ENCODE measurements around the gene PACRG.

The PACRG gene

DNA sequence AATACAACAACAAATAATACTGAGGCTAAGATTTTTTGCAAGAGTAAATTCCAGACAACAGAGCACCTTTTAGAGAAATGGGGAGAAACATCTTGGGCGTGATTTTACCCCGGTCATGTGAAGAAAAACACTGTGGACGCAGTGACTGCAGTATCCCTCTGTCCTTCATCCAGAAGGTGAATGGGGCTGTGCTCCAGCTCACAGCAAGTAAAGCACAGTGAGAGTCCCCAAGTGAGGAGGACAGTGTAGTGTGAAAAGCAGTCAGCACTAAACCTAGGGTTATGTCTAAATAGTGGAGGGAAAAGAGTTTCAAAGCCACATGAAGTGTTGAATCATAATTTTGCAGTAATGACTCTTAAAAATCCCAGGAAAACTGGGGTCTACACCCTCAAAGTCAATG lies 338.4 kb downstream of the PACRG start:
- no peak overlapping the region for H3K4me3 ChIP-seq (ENCODE audit: low read depth, low read length)
- DNase-seq (ENCODE audit: low read depth): no peak
- TF ChIP-seq, protein P1, sequence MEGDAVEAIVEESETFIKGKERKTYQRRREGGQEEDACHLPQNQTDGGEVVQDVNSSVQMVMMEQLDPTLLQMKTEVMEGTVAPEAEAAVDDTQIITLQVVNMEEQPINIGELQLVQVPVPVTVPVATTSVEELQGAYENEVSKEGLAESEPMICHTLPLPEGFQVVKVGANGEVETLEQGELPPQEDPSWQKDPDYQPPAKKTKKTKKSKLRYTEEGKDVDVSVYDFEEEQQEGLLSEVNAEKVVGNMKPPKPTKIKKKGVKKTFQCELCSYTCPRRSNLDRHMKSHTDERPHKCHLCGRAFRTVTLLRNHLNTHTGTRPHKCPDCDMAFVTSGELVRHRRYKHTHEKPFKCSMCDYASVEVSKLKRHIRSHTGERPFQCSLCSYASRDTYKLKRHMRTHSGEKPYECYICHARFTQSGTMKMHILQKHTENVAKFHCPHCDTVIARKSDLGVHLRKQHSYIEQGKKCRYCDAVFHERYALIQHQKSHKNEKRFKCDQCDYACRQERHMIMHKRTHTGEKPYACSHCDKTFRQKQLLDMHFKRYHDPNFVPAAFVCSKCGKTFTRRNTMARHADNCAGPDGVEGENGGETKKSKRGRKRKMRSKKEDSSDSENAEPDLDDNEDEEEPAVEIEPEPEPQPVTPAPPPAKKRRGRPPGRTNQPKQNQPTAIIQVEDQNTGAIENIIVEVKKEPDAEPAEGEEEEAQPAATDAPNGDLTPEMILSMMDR (IDR thresholded peaks at IDR 0.05; ENCODE audit: low read depth, low read length): no peak
- TF ChIP-seq, protein P2, sequence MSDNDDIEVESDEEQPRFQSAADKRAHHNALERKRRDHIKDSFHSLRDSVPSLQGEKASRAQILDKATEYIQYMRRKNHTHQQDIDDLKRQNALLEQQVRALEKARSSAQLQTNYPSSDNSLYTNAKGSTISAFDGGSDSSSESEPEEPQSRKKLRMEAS (IDR thresholded peaks at IDR 0.05; ENCODE audit: low read depth, low read length): no peak
- TF ChIP-seq MYC (IDR thresholded peaks at IDR 0.05; ENCODE audit: low read depth, low read length) (no peak), POLR2A (IDR thresholded peaks at IDR 0.05; ENCODE audit: extremely low read depth, insufficient read length) (no peak)

DNA sequence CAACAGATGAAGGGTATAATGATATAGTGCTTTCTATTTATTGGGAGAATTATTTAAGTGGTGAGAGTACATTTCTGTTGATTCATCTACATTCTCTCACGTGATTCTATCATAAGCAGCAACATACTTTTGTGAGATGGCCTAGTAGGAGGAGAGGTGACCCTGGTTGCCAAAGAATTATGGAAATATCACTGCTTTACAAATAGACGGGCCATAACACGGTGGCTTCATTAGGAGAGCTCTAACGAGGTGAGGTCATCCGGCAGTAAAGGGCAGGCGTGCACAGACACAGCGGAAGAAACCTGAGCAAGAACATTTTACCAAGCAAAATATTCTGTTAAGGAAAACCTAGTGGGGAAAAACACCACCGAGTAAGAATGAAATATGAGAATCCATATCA lies 349.4 kb downstream of the PACRG start:
- H3K4me3 ChIP-seq (ENCODE audit: low read depth, low read length): no peak overlapping the region
- no peak for DNase-seq (ENCODE audit: low read depth)
- TF ChIP-seq, protein P1 (IDR thresholded peaks at IDR 0.05; ENCODE audit: low read depth, low read length): no peak
- TF ChIP-seq, protein P2 (IDR thresholded peaks at IDR 0.05; ENCODE audit: low read depth, low read length): no peak
- TF ChIP-seq POLR2A (IDR thresholded peaks at IDR 0.05; ENCODE audit: extremely low read depth, insufficient read length) (no peak), MYC (IDR thresholded peaks at IDR 0.05; ENCODE audit: low read depth, low read length) (no peak)

GRCh38 chr6:163078712-163079111 lies 350.9 kb downstream of the PACRG start:
- no peak overlapping the region for H3K4me3 ChIP-seq (ENCODE audit: low read depth, low read length)
- TF ChIP-seq POLR2A (IDR thresholded peaks at IDR 0.05; ENCODE audit: extremely low read depth, insufficient read length) (no peak), MYC (IDR thresholded peaks at IDR 0.05; ENCODE audit: low read depth, low read length) (no peak)
- TF ChIP-seq, protein P2 (IDR thresholded peaks at IDR 0.05; ENCODE audit: low read depth, low read length): no peak
- TF ChIP-seq, protein P1 (IDR thresholded peaks at IDR 0.05; ENCODE audit: low read depth, low read length): no peak
- no peak for DNase-seq (ENCODE audit: low read depth)

GRCh38 chr6:163080228-163080627 lies 352.5 kb downstream of the PACRG start:
- TF ChIP-seq POLR2A (IDR thresholded peaks at IDR 0.05; ENCODE audit: extremely low read depth, insufficient read length): no peak
- TF ChIP-seq, protein P1 (IDR thresholded peaks at IDR 0.05; ENCODE audit: low read depth, low read length): no peak
- TF ChIP-seq, protein P2 (IDR thresholded peaks at IDR 0.05; ENCODE audit: low read depth, low read length): no peak
- TF ChIP-seq MYC (IDR thresholded peaks at IDR 0.05; ENCODE audit: low read depth, low read length): no peak
- no peak for DNase-seq (ENCODE audit: low read depth)
- no peak overlapping the region for H3K4me3 ChIP-seq (ENCODE audit: low read depth, low read length)

- H3K4me3 ChIP-seq (ENCODE audit: low read depth, low read length): no peak overlapping the region
- no peak for DNase-seq (ENCODE audit: low read depth)
Observed at GRCh38 chr6:163083141-163083540, 355.4 kb downstream of the PACRG start.

More at GRCh38 chr6:163083141-163083540, 355.4 kb downstream of the PACRG start:
- TF ChIP-seq MYC (IDR thresholded peaks at IDR 0.05; ENCODE audit: low read depth, low read length) (no peak), POLR2A (IDR thresholded peaks at IDR 0.05; ENCODE audit: extremely low read depth, insufficient read length) (no peak)
- TF ChIP-seq, protein P1 (IDR thresholded peaks at IDR 0.05; ENCODE audit: low read depth, low read length): no peak
- TF ChIP-seq, protein P2 (IDR thresholded peaks at IDR 0.05; ENCODE audit: low read depth, low read length): no peak

Data from NB4 (cell line).